ENCODE measurements around the gene CAMKMT.
A peak's percentile ranks its signal among the peaks of the same experiment; 100 is the strongest.
"Not testable (repeated sequence)": the region's sequence is repeated elsewhere in the genome, so short reads cannot be mapped to it uniquely, and the experiment has no call there.

CAMKMT gene

DNA sequence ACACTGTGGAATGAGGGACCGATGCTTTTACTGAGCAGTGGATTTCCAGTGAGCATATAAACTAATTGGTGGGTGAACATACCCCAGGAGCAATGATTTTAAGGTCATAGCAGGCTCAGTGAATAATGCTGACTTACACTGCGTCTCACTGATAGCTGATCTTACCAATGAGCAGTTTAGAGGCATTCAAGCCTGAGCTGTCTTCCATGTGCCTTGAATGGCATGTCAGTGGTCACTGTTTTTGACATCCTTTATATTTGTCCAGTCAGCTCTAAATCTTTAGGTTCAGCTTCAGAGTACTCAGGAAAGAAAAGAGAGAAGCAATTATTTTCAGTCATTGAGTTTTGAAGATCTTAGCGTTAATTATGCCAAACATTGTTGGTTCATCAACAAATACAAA is 88.3 kb downstream of the CAMKMT start:
- FAIRE-seq, result no peak

DNA sequence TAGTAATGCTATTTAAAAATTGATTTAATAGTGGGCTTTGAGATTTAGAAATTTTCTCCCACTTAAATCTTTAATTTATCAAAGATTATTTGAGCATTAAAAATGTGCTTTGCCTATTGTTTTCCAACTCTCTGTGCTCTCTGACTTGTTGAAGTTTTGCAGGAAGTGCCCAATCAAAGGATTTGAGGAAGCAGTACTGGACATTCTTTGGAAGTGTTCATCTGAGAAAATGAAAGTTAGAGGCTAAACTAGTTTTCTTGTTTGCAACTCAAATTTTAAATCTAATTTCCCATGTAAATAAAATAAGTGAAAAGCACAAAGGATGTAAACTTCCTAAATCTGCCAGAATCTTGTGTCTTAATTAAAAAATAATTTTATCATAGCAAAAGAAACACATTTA is 89.1 kb downstream of the CAMKMT start:
- peak; percentile 53 for FAIRE-seq

DNA sequence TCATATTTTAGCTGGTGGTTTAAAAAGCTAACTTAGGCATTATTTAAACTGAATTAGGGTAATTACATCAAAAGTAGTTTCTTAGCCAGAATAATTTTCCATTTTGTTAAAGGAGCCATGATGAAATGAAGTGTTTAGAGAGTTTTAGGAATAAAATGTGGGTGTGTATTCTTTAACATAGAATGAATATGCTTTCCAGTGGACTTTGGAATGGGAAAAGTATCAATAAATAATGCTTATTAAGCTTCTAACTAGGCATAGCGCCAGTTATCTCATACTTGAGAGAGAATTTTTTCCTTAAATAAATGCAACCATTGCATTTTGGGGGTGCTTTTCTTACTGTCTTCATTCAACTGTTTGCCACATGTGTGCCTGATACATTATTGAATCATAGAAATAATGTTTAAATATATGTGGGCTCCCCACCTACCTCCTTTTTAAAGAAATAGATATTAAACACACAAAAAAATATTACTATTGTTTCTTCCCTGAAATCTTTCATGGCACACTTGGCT is 90.4 kb downstream of the CAMKMT start:
- no peak for FAIRE-seq

DNA sequence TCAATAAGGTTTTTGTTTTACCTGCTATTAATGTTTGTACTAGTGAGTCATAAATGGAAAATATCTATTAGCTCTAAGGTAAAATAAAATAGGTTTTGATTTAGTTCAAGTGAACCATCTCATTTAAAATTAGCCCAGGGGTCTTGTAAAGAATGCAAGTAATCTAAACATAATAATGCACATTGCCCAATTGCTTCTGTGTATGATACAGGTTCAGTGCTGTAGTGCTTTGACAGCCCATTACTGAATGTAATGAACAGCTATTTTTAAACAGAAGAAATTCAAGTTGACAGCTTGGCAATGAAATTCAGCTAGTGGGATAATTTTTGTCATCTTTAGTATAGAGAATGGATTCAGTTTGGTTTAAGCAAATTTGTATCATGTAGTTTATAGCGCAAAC is 91.5 kb downstream of the CAMKMT start:
- no peak for FAIRE-seq

DNA sequence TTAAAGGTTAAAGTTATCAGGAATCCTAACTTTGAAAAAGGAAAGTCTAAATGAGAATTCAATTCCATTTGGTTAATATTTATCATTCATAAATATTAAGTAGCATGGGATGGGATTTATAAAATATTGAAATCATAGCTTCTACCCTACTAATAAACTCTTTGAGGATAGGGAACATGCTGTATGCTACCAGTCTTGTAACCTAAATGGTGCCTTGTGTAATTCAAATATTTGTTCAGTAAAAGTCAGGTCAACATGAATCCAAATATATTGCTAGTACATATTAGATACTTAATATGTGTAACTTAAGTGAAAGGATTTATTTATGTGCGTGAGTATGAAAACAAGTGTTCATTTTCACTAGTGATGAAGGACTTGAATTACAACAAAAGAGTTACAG is 94.1 kb downstream of the CAMKMT start:
- FAIRE-seq, result no peak

DNA sequence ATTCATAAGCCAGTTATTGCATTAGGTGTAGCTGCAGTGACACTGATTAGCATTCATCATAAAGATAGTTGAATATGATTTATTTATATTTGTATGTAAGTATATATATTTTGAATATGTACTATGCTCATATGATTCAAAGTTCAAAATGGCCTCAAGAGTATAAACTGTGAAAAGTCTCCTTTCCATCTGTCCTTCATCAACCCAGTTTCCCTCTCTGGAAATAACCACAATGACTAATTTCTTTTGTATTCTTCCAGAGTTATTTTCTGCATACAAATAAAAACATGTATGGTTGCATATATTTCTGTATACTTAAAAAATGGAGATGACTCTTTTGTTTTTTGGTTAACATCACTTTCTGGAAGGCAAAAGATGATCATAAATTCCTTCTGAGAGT is 95.2 kb downstream of the CAMKMT start:
- FAIRE-seq, result no peak

DNA sequence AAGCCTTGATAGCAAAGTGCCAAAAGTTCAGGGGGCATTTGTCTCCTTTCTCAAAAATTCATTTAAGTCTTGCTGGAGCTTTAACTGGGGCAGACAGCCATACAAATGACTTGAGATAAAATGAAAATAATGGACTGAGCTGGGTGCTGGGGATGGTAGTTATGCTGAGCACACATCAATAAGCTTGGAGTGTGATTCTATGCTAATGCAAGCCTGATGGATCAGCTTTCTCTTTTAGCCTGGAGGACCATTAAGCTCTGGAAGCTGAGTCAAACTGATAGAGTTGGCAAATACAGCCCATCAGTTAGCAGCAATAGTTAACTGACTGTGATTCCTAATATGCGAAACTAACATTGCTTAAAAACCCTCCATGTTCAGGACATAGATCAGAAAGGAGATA is 98.0 kb downstream of the CAMKMT start:
- no peak for FAIRE-seq

DNA sequence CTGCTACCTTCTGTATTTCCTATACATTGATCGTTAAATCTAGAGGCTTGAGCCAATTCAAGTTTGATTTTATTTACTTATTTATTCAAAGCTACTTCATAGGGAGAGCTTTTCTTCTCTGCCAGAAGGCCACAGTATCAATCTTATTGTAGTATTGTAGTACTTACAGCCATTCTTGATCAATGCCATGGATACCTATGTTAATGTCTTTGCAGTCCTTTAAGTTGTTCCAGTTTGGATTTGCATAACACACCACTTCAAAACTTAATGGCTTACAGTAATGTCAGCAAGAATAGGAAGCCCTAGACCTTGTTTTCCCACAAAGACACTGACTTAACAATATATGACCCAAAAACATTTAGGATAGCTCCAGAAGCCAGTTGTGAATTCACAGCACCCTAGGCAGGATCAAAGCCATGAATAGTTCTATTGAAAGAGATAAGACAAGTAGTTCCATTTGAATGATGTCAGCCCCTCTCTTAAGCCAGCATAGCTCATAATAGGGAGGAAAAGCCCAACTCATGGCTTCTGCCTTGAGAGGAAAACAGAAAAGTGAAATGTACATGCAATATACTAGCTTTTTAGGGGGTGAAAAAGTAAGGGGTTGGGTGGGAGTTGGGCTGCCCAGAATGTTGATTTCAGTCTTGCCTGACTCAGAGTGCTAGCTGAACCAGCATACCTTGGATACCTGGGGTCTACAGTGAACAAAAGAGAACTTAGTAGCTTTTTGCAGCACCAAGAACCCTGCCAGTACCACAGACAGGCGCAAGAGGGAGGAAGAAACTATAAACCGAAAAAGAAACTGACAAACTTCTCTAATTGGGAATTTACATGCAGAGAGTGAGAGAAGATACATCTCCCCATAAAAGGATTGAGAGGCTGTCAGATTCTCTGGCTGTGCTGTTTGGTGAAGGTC is 101.4 kb downstream of the CAMKMT start:
- FAIRE-seq, result no peak

DNA sequence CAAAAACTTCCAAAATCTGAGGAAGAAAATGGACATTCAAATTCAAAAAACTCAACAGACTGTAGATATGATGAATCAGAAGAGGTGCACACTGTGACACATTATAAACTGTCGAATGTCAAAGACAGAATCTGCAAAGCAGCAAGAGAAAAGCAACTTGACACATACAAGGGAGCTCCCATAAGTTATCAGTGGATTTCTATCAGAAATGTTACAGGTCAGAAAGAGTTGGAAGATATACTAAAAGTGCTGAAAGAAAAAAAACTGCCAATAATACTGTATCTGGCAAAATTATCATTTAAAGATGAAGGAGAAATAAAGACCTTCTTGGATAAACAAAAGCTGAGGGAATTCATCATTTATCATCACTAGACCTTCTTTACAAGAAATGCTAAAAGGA is 102.7 kb downstream of the CAMKMT start:
- no peak for FAIRE-seq

DNA sequence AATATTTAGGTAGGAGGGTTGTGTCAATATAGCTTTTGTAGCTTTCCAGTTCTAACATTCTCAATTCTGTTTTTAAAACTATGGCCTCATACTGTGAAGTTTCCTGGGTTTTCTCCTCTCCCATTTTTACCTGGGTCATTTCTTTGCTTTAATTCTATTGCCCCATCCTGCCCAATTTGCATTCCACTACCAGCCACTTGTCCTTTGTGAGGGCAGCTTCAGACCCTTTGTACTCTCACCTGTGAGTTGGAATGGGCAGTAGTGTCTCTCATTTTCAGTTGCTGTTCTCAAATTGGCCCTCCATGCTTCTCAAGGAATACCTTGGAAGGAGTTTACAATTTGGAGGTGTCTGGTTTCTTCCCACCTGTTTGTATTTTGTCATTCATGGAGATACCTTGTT is 108.4 kb downstream of the CAMKMT start:
- FAIRE-seq, result no peak

DNA sequence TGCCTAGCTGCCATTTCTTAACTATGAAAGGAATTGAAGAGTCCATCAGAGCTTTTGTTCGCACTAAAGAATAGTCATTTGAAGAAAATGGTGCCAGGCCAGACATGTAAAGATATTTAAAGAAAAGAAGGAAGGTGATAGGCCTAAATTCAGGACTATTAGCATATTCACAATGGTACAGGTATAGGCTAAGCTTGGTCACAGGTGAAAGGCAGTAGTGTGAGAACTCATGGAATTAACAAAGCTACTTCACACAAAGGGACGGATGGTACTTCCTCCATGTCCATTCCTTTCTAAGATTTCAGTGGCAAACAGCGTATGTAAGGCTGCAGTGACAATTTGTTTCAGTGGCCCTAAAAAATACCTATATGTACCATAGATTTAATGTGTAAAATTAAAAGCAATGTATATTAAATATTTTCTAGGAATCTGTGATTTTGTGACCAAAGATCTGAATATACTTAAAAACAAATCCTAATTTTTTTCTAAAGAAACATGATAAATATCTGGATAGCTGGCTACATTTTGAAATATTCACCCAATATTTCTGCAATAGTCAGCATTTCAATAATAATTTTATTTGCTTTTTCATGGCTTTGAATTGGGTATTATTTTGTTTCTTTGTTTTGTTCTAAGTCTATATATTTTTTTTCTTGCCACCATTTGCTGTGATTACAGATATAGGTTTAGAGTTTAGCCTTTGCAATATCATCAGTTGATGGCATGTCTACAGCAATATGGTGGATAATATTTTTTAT is 116.1 kb downstream of the CAMKMT start:
- no peak for FAIRE-seq

DNA sequence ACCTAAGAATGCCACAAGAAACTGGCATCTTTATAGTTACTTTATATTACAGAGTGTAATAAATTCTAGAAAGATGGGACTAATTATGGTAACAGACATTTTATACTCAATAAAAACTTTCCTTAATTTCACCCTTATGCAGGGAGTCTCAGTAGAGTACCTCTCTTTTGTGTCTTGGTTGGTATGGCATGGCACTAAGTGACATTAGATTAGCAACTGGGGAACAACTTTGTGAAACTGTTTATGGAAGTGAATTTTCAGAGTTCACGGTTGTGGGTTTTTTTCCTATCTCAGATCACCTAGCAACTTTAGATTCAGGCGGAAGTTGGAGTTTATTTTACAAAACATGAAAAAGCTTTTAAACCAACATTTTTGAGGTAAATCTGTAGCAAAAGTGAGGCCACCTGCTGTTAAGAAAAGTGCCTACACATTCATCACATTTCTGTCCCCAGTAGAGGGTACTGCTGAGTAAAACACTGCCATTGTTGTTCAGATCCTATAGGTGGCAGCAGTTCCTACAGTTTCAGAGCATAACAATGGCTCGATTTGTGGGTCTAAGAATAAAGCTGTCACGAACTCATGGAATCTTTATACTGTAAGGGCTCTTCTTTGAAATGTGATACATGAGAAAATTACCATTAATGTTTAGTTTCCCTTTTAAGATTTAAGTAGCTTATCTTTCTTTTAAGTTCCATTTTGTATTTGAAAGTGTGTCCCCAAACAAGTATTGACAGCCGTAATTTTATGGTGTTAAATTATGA is 117.6 kb downstream of the CAMKMT start:
- peak; percentile 97 for FAIRE-seq

DNA sequence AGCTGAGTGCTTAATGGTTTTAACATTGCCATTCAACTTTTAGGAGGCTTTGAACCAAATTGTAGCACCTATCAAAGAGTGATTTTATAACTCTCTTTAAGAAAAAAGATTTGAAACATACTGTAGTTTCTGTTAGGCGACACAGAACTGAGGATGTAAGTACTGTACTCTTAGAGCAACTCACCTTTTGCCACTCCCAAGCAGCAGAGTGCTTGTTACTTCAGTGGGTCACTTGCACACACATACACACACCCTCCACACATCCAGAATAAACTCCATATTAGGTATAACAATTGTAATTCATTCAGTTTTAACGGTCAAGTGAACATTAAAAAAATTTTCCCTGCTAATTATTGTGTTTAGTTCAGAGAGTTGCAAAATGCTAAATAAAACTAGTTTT is 118.3 kb downstream of the CAMKMT start:
- no peak for FAIRE-seq

DNA sequence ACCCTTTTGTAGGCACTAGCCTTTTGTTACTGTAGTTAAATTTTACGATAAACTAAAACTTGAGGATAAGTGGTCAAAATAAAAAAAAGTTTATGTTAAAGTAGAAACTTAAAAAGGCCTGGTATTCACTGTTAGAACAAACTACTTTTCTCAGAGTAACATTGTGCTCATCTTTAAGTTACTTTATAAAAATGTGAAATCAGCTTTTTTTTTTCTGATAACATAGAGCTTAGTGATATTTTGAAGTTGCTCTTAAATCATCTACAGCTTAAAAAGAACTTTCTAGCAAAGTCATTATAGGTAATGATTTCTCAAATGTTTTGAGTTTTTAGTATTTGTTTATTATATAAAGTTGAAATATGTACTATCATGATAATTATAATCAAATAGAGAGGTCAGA is 125.3 kb downstream of the CAMKMT start:
- FAIRE-seq, result no peak

DNA sequence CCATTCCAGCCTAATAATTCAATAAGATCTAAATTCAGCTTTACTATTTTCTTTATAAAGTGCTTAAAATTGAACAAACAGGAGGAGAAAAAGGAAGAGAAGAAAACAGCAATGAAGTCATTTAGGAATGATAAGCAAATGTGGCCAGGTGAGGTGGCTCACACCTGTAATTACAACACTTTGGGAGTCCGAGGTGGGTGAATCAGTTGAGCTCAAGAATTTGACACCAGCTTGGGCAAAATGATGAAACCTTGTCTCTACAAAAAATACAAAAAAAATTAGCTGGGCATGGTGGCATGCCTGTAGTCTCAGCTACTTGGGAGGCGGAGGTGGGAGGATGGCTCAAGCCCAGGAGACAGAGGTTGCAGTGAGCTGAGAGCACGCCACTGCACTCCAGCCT is 129.0 kb downstream of the CAMKMT start:
- no peak for FAIRE-seq

DNA sequence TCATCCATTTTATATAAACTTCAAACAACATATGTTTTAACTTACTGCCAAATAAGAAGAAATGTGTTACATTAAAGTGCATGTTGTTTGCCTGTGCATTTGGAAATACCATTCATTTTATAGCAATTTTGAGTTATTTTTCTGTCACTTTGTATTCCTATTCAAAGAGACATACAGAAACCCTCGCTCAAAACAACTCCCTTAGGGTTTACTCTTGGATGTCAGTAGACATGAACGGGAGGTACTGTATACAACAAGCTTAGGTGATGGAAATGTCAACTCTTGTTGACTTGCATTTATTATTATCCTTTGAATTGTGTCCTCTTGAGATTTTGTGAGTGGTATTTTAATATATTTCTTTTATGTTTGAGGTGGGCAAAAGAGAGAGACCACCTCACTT is 132.3 kb downstream of the CAMKMT start:
- no peak for FAIRE-seq

DNA sequence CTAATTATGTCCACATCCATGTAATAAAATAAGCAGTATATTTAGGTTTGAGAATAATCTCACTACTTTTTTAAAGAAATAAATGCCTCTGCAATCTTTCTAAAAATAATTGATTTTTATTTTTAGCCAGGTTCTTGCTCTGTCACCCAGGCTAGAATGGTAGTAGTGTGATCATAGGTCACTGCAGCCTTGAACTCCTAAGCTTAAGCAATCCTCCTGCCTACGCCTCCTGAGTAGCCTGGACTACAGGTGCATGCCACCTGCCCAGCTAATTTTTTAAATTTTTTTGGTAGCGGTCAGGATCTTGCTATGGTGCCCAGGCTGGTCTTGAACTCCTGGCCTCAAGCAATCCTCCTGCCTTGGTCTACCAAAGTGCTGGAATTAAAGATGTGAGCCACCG is 133.3 kb downstream of the CAMKMT start:
- FAIRE-seq, result no peak

DNA sequence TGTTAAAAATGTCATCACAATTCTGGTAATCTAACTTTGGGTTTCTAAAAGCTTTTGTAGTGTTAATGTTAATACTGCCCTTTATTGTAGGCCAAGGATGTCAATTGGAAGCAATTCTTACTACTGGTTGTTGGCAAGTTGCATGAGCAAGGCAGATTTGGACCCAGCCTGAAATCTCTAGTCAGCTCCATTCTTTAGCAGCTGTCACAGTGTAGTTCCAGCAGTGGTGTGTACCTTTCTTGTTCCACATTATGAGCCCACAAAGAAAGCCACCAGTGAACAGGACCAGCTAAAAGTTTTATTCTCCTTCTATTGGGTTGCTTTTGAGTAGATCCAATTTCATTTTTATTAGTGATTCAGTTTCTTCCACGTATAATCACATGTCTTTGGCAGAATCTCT is 133.8 kb downstream of the CAMKMT start:
- no peak for FAIRE-seq

DNA sequence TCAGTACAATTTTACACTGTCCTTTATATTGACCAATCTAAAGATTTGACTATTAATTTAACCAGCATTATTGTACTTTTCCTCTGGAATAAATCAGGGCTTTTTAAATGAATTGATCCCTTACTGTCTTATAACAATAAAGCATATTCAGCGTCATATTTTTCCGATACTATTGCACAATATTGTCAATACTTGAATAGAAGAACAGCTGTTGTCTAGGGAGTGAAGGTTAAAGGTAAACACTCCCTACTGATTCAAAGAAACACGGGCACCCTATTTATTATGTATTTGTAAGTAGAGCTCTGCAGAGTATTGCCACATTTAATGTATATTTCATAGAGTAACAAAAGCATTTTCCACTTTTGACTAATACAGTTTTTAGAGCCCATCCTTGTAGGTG is 134.4 kb downstream of the CAMKMT start:
- FAIRE-seq, result no peak

DNA sequence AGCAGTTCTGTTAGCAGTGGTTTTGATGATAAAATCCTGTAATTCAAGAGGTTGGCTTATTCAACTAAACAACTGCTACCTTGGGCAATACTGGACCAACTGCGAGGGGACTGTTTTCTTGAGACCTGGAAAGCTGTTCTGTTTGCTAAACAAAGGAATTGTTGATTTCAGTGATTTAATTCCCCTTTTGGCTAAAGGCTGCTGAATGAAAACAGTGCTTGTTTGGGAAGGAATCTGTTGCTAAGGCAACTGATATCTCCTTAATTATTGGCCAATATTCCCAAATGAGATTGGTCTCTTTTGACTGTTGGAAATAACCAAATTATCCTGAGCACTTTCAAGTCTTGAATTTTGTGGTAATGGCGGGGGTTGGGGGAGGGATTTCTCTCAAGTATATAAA is 136.8 kb downstream of the CAMKMT start:
- no peak for FAIRE-seq

DNA sequence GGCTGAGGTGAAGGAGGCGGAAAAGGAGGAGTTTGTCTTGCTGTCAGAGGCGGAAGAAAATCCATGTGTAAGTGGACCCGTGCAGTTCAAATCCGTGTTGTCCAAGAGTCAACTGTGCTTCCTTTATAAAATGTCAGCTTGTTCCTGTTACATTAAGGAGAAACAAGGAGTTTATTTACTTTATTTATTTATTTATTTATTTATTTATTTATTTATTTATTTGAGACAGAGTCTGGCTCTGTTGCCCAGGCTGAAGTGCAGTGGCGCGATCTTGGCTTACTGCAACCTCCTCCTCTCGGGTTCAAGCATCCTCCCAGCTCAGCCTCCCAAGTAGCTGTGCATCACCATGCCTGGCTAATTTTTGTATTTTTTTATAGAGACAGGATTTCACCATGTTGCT is 143.9 kb downstream of the CAMKMT start:
- FAIRE-seq, result not testable (repeated sequence)

DNA sequence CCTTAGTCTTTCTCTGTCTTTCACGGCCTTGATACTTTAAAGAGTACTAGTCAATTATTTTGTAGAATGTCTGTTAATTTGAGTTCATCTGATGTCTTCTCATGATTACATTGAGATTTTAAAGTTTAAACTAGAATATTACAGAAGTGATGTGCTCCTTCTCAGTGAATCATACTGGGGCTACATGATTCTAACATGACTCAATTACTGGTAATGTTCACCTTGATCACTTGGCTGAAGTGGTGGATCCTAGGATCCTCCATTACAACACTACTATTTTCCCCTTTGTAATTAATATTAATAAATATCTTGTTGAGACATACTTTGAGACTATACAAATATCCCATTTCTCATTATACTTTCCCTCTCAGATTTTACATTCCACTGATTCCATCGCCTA is 148.5 kb downstream of the CAMKMT start:
- no peak for FAIRE-seq

DNA sequence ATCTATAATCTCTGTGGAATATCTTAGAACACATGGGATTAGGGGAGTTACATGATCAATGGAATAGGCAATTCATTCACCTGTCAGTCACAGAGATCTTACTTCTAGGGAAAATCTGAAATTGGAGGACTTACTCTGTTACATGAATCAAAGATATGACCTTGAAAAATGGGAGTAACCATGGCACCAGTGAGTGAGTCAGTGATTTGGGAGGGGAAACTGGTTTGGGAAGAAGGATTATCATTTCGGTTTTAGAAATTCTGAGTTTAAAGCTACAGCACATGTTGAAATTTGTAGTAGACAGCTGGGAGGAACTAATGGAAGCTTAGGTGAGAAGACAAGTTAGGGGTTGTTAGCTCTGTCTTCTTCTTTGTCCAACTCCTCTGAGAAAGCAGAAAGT is 153.7 kb downstream of the CAMKMT start:
- FAIRE-seq, result no peak
